ENCODE measurements around the gene AURKB. TPM values are rescaled to one million over a fixed set of nuclear protein-coding genes. Genes with fewer than 3 reads are reported as not detected.

Gene AURKB
- total and polyA plus RNA-seq, 10 of the 15 experiments (the other 5 are each of a cell fraction or from before 2014, with no cell fraction given) = 52.7 to 209 (median 128) TPM

DNA sequence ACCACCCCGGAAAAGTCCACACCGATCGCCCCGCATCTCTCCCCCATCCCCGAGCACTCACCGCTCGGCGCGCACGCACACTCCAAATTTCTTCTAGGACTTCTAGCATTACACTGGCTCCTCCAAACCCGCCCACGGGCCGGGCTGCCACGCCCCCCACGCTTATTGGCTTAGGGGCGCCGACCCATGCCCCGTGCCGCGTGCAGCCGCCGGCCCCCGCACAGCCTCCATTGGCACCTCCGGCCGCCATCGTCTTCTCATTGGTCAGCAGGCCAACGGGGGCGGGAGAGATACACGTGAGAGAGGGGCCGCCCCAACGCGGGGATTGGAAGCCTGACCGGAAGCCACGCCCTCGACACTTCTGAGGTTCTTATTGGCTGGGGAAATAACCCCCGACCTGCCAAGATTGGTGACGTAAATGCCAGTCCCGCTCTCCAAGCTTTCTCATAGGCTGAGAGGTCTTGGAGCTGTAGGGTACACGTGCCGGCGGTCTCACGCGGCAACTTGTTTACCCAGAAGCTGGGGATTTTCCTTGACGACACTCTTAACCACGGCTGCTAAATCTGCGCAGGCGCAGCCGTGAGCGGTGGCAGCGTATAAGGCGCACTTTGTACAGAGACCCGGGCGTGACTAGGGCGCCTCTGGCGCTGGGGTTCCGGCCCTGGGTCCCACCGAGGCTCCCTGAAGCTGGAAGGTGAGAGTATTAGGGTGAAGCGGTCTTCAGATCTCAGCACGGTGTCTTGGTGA lies 54.0 kb downstream of the AURKB start (continued):
- TF ChIP-seq IRF5 (IDR thresholded peaks at IDR 0.05; ENCODE audit: borderline replicate concordance) (no peak), GABPA (IDR thresholded peaks at IDR 0.05; ENCODE audit: low read depth) (peak; percentile 82; the same call in 1 of the 2 replicates), NR2C2 (IDR thresholded peaks at IDR 0.05; ENCODE audit: borderline replicate concordance, control insufficient read depth, insufficient read length, low read depth) (no peak), NFXL1 (IDR thresholded peaks at IDR 0.05; ENCODE audit: borderline replicate concordance) (no peak), KLF5 (IDR thresholded peaks at IDR 0.05; ENCODE audit: partially characterized antibody) (peak; percentile 94)

DNA sequence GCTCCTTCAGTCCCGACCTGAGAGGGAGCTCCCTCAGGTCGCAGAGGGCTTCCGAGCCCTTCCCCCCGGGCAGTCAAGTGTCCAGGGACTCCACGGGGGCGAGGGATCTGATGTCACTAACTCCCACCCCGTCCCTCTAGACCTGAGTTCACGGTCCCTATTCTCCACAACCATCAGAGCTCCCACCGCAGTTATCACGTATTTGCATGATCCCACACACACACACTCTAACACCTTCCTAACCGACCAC lies 54.5 kb downstream of the AURKB start:
- BruUV-seq (replicated peaks) = TSS peak; percentile 66
- Histone ChIP-seq H3K4me3 (peak overlapping the region; percentile 74), H3K4me2 (ENCODE audit: control insufficient read depth, insufficient read depth) (peak overlapping the region; percentile 99), H4K20me1 (ENCODE audit: control insufficient read depth, insufficient read depth) (no peaks in the 10 kb centered on the region), H3K9me3 (replicated peaks; ENCODE audit: control insufficient read depth, insufficient read depth, low read length) (no peaks in the 10 kb centered on the region), H3K36me3 (ENCODE audit: control insufficient read depth in 2 of 2, insufficient read depth in 2 of 2, low read length in 1 of 2) (peaks cover 0 to 3% of the 10 kb centered on the region in 2 experiments; a peak in 1 of 4 replicates), H2AFZ (ENCODE audit: control insufficient read depth, low read depth, low read length) (peak overlapping the region; percentile 64; the same call in 1 of the 2 replicates), H3K4me1 (ENCODE audit: control insufficient read depth, insufficient read depth, low read length) (peaks cover 18% of the 10 kb centered on the region), H3K27ac (ENCODE audit: control insufficient read depth, insufficient read depth) (peak overlapping the region; percentile 76), H3K79me2 (ENCODE audit: control insufficient read depth, insufficient read depth, low read length) (peaks cover 17% of the 10 kb centered on the region), H3K9ac (ENCODE audit: control insufficient read depth, insufficient read depth, low read length) (peak overlapping the region; percentile 77), H3K27me3 (replicated peaks in 1 of 2; ENCODE audit: control insufficient read depth in 2 of 2, insufficient read depth in 2 of 2, low read length in 1 of 2) (no peaks in the 10 kb centered on the region)
- DNase-seq (ENCODE audit: low read depth, low spot score) (no peak), ATAC-seq (no peak), FAIRE-seq (no peak)
- ChIA-PET CTCF (interaction anchor here (0.6 to 5.3 kb wide), 6 partner anchors 17 to 66 kb away, joined by 3 to 46 read pairs (median 13); partner anchors contain the start of gene HES7), SMC1A (ENCODE audit: uncharacterized antibody, unreplicated experiment) (interaction anchor here (1.4 to 5.1 kb wide), 11 partner anchors 17 to 139 kb away, joined by 4 to 42 read pairs (median 6); partner anchors contain the start of genes ALOXE3, AURKB, CTC1 and HES7), RAD21 (ENCODE audit: unreplicated experiment) (interaction anchor here (0.9 to 4.1 kb wide), 14 partner anchors 11 to 91 kb away, joined by 3 to 33 read pairs (median 4); partner anchors contain the start of gene AURKB), POLR2A (interaction anchor here (0.5 to 7.5 kb wide), 16 partner anchors 14 to 469 kb away, joined by 3 to 71 read pairs (median 6); partner anchors contain the start of genes ALOXE3, AURKB, BORCS6 and RANGRF)
- WGBS (ENCODE audit: insufficient coverage, insufficient replicate concordance, low lambda C conversion rate, missing lambda C conversion rate) = 5% methylated on average over 11 of the region's 11 CpGs
- in situ Hi-C loops (cut with MboI) (no loop called here), intact Hi-C loops (cut with micrococcal nuclease; ENCODE audit: unreplicated experiment) (loop anchor here (1.0 kb wide), 2 partner anchors 17 to 36 kb away; no protein-coding TSS in a partner anchor)
- TF ChIP-seq FOS (IDR thresholded peaks at IDR 0.05; ENCODE audit: borderline replicate concordance, extremely low read depth, insufficient read length) (no peak), EGR1 (IDR thresholded peaks at IDR 0.05; ENCODE audit: borderline replicate concordance in 1 of 2, low read depth in 2 of 2, low read length in 2 of 2) (no peak), EZH2 (IDR thresholded peaks at IDR 0.05; ENCODE audit: borderline replicate concordance, control insufficient read depth, low read depth, low read length) (no peak), HCFC1 (IDR thresholded peaks at IDR 0.05; ENCODE audit: low read length) (no peak), JUND (IDR thresholded peaks at IDR 0.05; ENCODE audit: low read depth, low read length) (no peak), ZNF207 (IDR thresholded peaks at IDR 0.05; ENCODE audit: borderline replicate concordance) (no peak), SPI1 (IDR thresholded peaks at IDR 0.05; ENCODE audit: borderline replicate concordance, insufficient read depth, low read depth, low read length) (no peak), ZNF687 (IDR thresholded peaks at IDR 0.05) (no peak), RUNX3 (IDR thresholded peaks at IDR 0.05; ENCODE audit: low read length) (0 out of 2 replicates have a peak, but pooled peaks have one; percentile 5), LARP7 (IDR thresholded peaks at IDR 0.05) (peak; percentile 50; the same call in 1 of the 2 replicates)

All from GM12878 (cell line).